HCT116 (cell line): ENCODE data around the gene CLDN3. TPM values are rescaled to one million over a fixed set of nuclear protein-coding genes. Genes with fewer than 3 reads are reported as not detected.

Experiments
- ATAC-seq: fragments of 200-7000 bp; cut with Tn5 transposase; 2 replicates; pipeline ENCODE4 v1.9.1; 2020; ENCODE audit warnings: mild to moderate bottlenecking, moderate library complexity
- BruUV-seq: library from RNA; stranded (reverse); fragments of 400-500 nt; replicated peaks from 2 replicates; lab custom pipeline; 2021; lab: Mats Ljungman, UMichigan
- CTCF ChIA-PET: fragments of 300-600 bp; sonication (Branson Sonifier 250); formaldehyde crosslinking; loops from one replicate; lab custom pipeline; 2021; ENCODE audit warnings: antibody characterized with exemption; lab: Charles Lee
- POLR2A ChIA-PET: fragments of 300-600, 350-600 bp; sonication (Branson Sonifier 250); formaldehyde crosslinking; loops from one replicate; lab custom pipeline; 2021; ENCODE audit warnings: antibody characterized with exemption; lab: Charles Lee
- RAD21 ChIA-PET, 2 experiments: fragments of 300-600 bp; sonication (Branson Sonifier 250); formaldehyde crosslinking; loops; one replicate each; lab custom pipeline; 2023; ENCODE audit warnings: low total read pairs in 2 of 2; ENCODE audit not compliant: uncharacterized antibody in 2 of 2, unreplicated experiment in 2 of 2, low non-redundant PET in 1 of 2; lab: Charles Lee
- DNase-seq: peaks from one replicate; pipeline ENCODE4 v3.0.0-alpha.2; 2010; ENCODE audit warnings: low read depth, low spot score
- H2AFZ ChIP-seq: fragments of 200-600 bp; shearing (Covaris generic), sonication (generic); 2 replicates; pipeline ENCODE4 v1.6.1; 2017; ENCODE audit warnings: low read depth, mixed run types, mixed read lengths, antibody characterized with exemption, low read length; ENCODE audit not compliant: poor library complexity, severe bottlenecking
- H3K27ac ChIP-seq: 2 replicates; pipeline ENCODE4 v1.5.1; 2012; ENCODE audit warnings: low read depth, low read length
- H3K27me3 ChIP-seq: fragments of 200-600 bp; sonication (generic); 2 replicates; pipeline ENCODE4 v1.6.1; 2016; ENCODE audit warnings: mixed run types, low read length, mixed read lengths; ENCODE audit not compliant: insufficient read depth
- H3K36me3 ChIP-seq, 2 experiments: fragments of 200-500 bp in 1 of 2; fragments of 200-600 bp in 1 of 2; sonication (Bioruptor generic) in 1 of 2; sonication (generic) in 1 of 2; 2 replicates each; pipeline versions ENCODE4 v1.5.1 to v1.6.1; 2014 to 2016; ENCODE audit warnings: low read length in 2 of 2, inconsistent platforms in 1 of 2, mixed read lengths in 1 of 2, mixed run types in 1 of 2; ENCODE audit not compliant: insufficient read depth in 2 of 2, control insufficient read depth in 1 of 2
- H3K4me1 ChIP-seq, 2 experiments: fragments of 200-600 bp in 1 of 2; sonication (generic) in 1 of 2; 2 replicates each; pipeline versions ENCODE4 v1.5.1 to v1.6.1; 2012 to 2017; ENCODE audit warnings: low read length in 2 of 2, inconsistent platforms in 1 of 2, mild to moderate bottlenecking in 1 of 2, mixed read lengths in 1 of 2, mixed run types in 1 of 2, moderate library complexity in 1 of 2; ENCODE audit not compliant: insufficient read depth in 2 of 2, control insufficient read depth in 1 of 2
- H3K4me2 ChIP-seq: fragments of 200-600 bp; sonication (generic); 2 replicates; pipeline ENCODE4 v1.6.1; 2017; ENCODE audit warnings: mixed run types, low read length, mixed read lengths
- H3K4me3 ChIP-seq, 2 experiments: fragments of 200-600 bp in 1 of 2; sonication (generic) in 1 of 2; replicated peaks in 1 of 2; 2 replicates each; pipeline ENCODE4 v1.5.1; 2011 to 2016; ENCODE audit warnings: low read length in 2 of 2, control low read depth in 1 of 2, low read depth in 1 of 2, mild to moderate bottlenecking in 1 of 2, mixed read lengths in 1 of 2, mixed run types in 1 of 2
- H3K79me2 ChIP-seq: fragments of 200-600 bp; sonication (generic); 2 replicates; pipeline ENCODE4 v1.6.1; 2017; ENCODE audit warnings: mild to moderate bottlenecking, mixed run types, low read length, moderate library complexity, mixed read lengths; ENCODE audit not compliant: insufficient read depth
- H3K9ac ChIP-seq: fragments of 200-600 bp; sonication (generic); 2 replicates; pipeline ENCODE4 v1.6.1; 2016; ENCODE audit warnings: low read length, mixed read lengths
- H3K9me2 ChIP-seq: fragments of 200-600 bp; sonication (generic), shearing (Covaris generic); 2 replicates; pipeline ENCODE4 v1.6.1; 2017; ENCODE audit warnings: mixed run types, mild to moderate bottlenecking, moderate library complexity; ENCODE audit not compliant: insufficient read depth
- H3K9me3 ChIP-seq, 2 experiments: fragments of 200-500 bp in 1 of 2; fragments of 200-600 bp in 1 of 2; sonication (Bioruptor generic) in 1 of 2; sonication (generic) in 1 of 2; 2 replicates each; pipeline ENCODE4 v1.6.1; 2014 to 2017; ENCODE audit warnings: low read length in 2 of 2, mixed read lengths in 2 of 2, inconsistent platforms in 1 of 2, low read depth in 1 of 2, mild to moderate bottlenecking in 1 of 2, mixed run types in 1 of 2, moderate library complexity in 1 of 2; ENCODE audit not compliant: control insufficient read depth in 1 of 2, insufficient read depth in 1 of 2
- H4K20me1 ChIP-seq: fragments of 200-600 bp; sonication (generic), shearing (Covaris generic); 2 replicates; pipeline ENCODE4 v1.6.1; 2017; ENCODE audit warnings: mixed run types, mild to moderate bottlenecking, moderate library complexity; ENCODE audit not compliant: insufficient read depth
- ATF3 ChIP-seq: IDR thresholded peaks from 2 replicates; pipeline ENCODE4 v1.6.1; 2012
- EGR1 ChIP-seq: IDR thresholded peaks from 2 replicates; pipeline ENCODE4 v1.6.1; 2012; ENCODE audit warnings: low read depth
- POLR2A ChIP-seq: IDR thresholded peaks from 2 replicates; pipeline ENCODE4 v1.7.0; 2011; ENCODE audit warnings: borderline replicate concordance; ENCODE audit not compliant: insufficient read depth, insufficient read length; ENCODE audit errors: extremely low read depth
- POLR2AphosphoS5 ChIP-seq: IDR thresholded peaks from 2 replicates; pipeline ENCODE4 v1.6.1; 2011; ENCODE audit warnings: mild to moderate bottlenecking, low read depth, low read length, moderate library complexity
- RAD21 ChIP-seq: IDR thresholded peaks from 2 replicates; pipeline ENCODE4 v1.6.1; 2012; ENCODE audit warnings: low read depth, mild to moderate bottlenecking
- SIN3A ChIP-seq: IDR thresholded peaks from 2 replicates; pipeline ENCODE4 v1.6.1; 2012; ENCODE audit warnings: low read depth
- SRF ChIP-seq: IDR thresholded peaks from 2 replicates; pipeline ENCODE4 v1.6.1; 2012; ENCODE audit warnings: low read depth
- TCF7L2 ChIP-seq: IDR thresholded peaks from 2 replicates; pipeline ENCODE4 v1.7.0; 2011; ENCODE audit warnings: borderline replicate concordance, inconsistent platforms; ENCODE audit not compliant: insufficient read depth, insufficient read length; ENCODE audit errors: extremely low read depth
- YY1 ChIP-seq: IDR thresholded peaks from 2 replicates; pipeline ENCODE4 v1.6.1; 2011; ENCODE audit warnings: low read length, low read depth, moderate library complexity, mild to moderate bottlenecking; ENCODE audit not compliant: insufficient replicate concordance; ENCODE audit errors: extremely low read depth
- ZBTB33 ChIP-seq: IDR thresholded peaks from 2 replicates; pipeline ENCODE4 v1.6.1; 2011; ENCODE audit warnings: mild to moderate bottlenecking, low read length, moderate library complexity; ENCODE audit not compliant: insufficient replicate concordance; ENCODE audit errors: extremely low read depth
- ZFX ChIP-seq: fragments of 450-650 bp; IDR thresholded peaks from 2 replicates; pipeline ENCODE4 v1.6.1; 2017
- ZNF274 ChIP-seq: fragments of 200-500 bp; sonication (Bioruptor generic); IDR thresholded peaks from 2 replicates; pipeline ENCODE4 v1.6.1; 2014; ENCODE audit warnings: mild to moderate bottlenecking, low read depth, low read length, inconsistent platforms
- intact Hi-C: fragments of 100-400 bp; cut with micrococcal nuclease; formaldehyde crosslinking; loops from 2 replicates; pipeline ENCODE4 v1.10.0; 2022
- total RNA-seq: library from RNA; stranded (reverse); gene quantifications from one replicate; pipeline ENCODE4 v1.2.1, GENCODE V29; 2021; ENCODE audit not compliant: unreplicated experiment
- TF ChIP-seq, protein P1 (sequence below): IDR thresholded peaks from 2 replicates; pipeline ENCODE4 v1.6.1; 2012; ENCODE audit warnings: low read depth

Gene CLDN3
- total RNA-seq, 1 experiment from 2014 or later = 19.2 TPM

- DNase-seq (peak; percentile 95), ATAC-seq (peak; percentile 68)
- no peaks in the 10 kb centered on the region for H3K9me2 ChIP-seq
- H3K36me3 ChIP-seq = peaks cover 7 to 22% of the 10 kb centered on the region in 2 experiments; a peak in 1 of 4 replicates
- H4K20me1 ChIP-seq = peaks cover 8% of the 10 kb centered on the region; the same call in 1 of the 2 replicates
- H3K9me3 ChIP-seq = no peaks in the 10 kb centered on the region
- intact Hi-C loops = loop anchor here (10.0 kb wide), 1 partner anchor 414 kb away; the partner anchor contains the start of genes FKBP6 and TRIM50
- BruUV-seq = no TSS peak
- peak within 1 kb of the TSS; percentile 95 for H3K4me2 ChIP-seq
- peak within 1 kb of the TSS; percentile 95 for H3K9ac ChIP-seq
- no peaks in the 10 kb centered on the region for H3K27me3 ChIP-seq
- peaks cover 32% of the 10 kb centered on the region for H3K79me2 ChIP-seq
- POLR2A ChIA-PET = interaction anchor here (0.5 to 5.8 kb wide), 16 partner anchors 23 to 216 kb away, joined by 3 to 43 read pairs (median 3); partner anchors contain the start of genes BAZ1B, CLDN3, CLDN4 and METTL27
- TF ChIP-seq ZFX = peak; percentile 39; the same call in 1 of the 2 replicates
- no peak for TF ChIP-seq SIN3A
- TF ChIP-seq, protein P1, sequence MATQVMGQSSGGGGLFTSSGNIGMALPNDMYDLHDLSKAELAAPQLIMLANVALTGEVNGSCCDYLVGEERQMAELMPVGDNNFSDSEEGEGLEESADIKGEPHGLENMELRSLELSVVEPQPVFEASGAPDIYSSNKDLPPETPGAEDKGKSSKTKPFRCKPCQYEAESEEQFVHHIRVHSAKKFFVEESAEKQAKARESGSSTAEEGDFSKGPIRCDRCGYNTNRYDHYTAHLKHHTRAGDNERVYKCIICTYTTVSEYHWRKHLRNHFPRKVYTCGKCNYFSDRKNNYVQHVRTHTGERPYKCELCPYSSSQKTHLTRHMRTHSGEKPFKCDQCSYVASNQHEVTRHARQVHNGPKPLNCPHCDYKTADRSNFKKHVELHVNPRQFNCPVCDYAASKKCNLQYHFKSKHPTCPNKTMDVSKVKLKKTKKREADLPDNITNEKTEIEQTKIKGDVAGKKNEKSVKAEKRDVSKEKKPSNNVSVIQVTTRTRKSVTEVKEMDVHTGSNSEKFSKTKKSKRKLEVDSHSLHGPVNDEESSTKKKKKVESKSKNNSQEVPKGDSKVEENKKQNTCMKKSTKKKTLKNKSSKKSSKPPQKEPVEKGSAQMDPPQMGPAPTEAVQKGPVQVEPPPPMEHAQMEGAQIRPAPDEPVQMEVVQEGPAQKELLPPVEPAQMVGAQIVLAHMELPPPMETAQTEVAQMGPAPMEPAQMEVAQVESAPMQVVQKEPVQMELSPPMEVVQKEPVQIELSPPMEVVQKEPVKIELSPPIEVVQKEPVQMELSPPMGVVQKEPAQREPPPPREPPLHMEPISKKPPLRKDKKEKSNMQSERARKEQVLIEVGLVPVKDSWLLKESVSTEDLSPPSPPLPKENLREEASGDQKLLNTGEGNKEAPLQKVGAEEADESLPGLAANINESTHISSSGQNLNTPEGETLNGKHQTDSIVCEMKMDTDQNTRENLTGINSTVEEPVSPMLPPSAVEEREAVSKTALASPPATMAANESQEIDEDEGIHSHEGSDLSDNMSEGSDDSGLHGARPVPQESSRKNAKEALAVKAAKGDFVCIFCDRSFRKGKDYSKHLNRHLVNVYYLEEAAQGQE = no peak
- peak; percentile 86 for TF ChIP-seq POLR2AphosphoS5
- no peak for TF ChIP-seq ZBTB33
- no peak for TF ChIP-seq ATF3
- TF ChIP-seq RAD21 = no peak
- no peak for TF ChIP-seq SRF
- TF ChIP-seq TCF7L2 = no peak
- TF ChIP-seq YY1 = no peak
- TF ChIP-seq ZNF274 = no peak
- no peak for TF ChIP-seq EGR1
- TF ChIP-seq POLR2A = peak; percentile 87
- peak within 1 kb of the TSS; percentile 95 for H3K27ac ChIP-seq
- RAD21 ChIA-PET = interaction anchor here (0.6 to 0.7 kb wide), 3 partner anchors 56 to 211 kb away, joined by 3 to 4 read pairs (median 3); no protein-coding TSS in a partner anchor
- H3K4me1 ChIP-seq = peaks cover 52 to 84% of the 10 kb centered on the region in 2 experiments
- CTCF ChIA-PET = interaction anchor here (0.6 to 1.9 kb wide), 11 partner anchors 13 to 288 kb away, joined by 3 to 6 read pairs (median 3); no protein-coding TSS in a partner anchor
- H2AFZ ChIP-seq = no peak within 1 kb of the TSS
- peak within 1 kb of the TSS; percentile 81 to 91 for H3K4me3 ChIP-seq
Measured at GRCh38 chr7:73738612-73739386, 31.3 kb downstream of the CLDN3 start, which contains the start of gene ABHD11. TSS of gene ABHD11 (minus strand) at chr7:73738802. CDS start at chr7:73738770, 32 bp downstream.
